H9 (cell line): ENCODE data around the gene RNPEP. TPM values are rescaled to one million over a fixed set of nuclear protein-coding genes. Genes with fewer than 3 reads are reported as not detected.

ENCODE experiments used
- DNase-seq: peaks from one replicate; pipeline ENCODE4 v3.0.0-alpha.2; 2017
- H2AFZ ChIP-seq: one replicate; pipeline ENCODE4 v1.6.1; 2013; ENCODE audit warnings: mild to moderate bottlenecking, low read length, control low read depth, moderate library complexity
- H2AK5ac ChIP-seq: 2 replicates; pipeline ENCODE4 v1.6.1; 2013; ENCODE audit warnings: low read length, control low read depth, mixed read lengths; ENCODE audit not compliant: insufficient read length
- H2BK120ac ChIP-seq: one replicate; pipeline ENCODE4 v1.6.1; 2013; ENCODE audit warnings: low read depth, mild to moderate bottlenecking, low read length, control low read depth, inconsistent platforms; ENCODE audit not compliant: poor library complexity, severe bottlenecking
- H2BK12ac ChIP-seq: 2 replicates; pipeline ENCODE4 v1.6.1; 2013; ENCODE audit warnings: low read length, control low read depth, mixed read lengths, low read depth; ENCODE audit not compliant: insufficient read length
- H2BK15ac ChIP-seq: 2 replicates; pipeline ENCODE4 v1.6.1; 2013; ENCODE audit warnings: low read depth, low read length, control low read depth
- H2BK20ac ChIP-seq: one replicate; pipeline ENCODE4 v1.6.1; 2013; ENCODE audit warnings: low read depth, mild to moderate bottlenecking, low read length, control low read depth, inconsistent platforms; ENCODE audit not compliant: poor library complexity, severe bottlenecking
- H2BK5ac ChIP-seq: 2 replicates; pipeline ENCODE4 v1.6.1; 2013; ENCODE audit warnings: low read length, control low read depth, mixed read lengths; ENCODE audit not compliant: insufficient read length
- H3K14ac ChIP-seq: 2 replicates; pipeline ENCODE4 v1.6.1; 2013; ENCODE audit warnings: low read length, control low read depth; ENCODE audit not compliant: insufficient read depth
- H3K18ac ChIP-seq: 2 replicates; pipeline ENCODE4 v1.6.1; 2013; ENCODE audit warnings: low read depth, mild to moderate bottlenecking, mixed read lengths, low read length, control low read depth; ENCODE audit not compliant: insufficient read length
- H3K23ac ChIP-seq: 2 replicates; pipeline ENCODE4 v1.6.1; 2013; ENCODE audit warnings: low read length, control low read depth, mixed read lengths, low read depth; ENCODE audit not compliant: insufficient read length
- H3K23me2 ChIP-seq: 2 replicates; pipeline ENCODE4 v1.6.1; 2013; ENCODE audit warnings: low read depth, mild to moderate bottlenecking, mixed read lengths, low read length, control low read depth; ENCODE audit not compliant: insufficient read length, poor library complexity, severe bottlenecking
- H3K27ac ChIP-seq: 2 replicates; pipeline ENCODE4 v1.5.1; 2013; ENCODE audit warnings: low read length, control low read depth, mixed read lengths, low read depth; ENCODE audit not compliant: insufficient read length
- H3K27me3 ChIP-seq: 2 replicates; pipeline ENCODE4 v1.6.1; 2013; ENCODE audit warnings: low read length, control low read depth, inconsistent platforms; ENCODE audit not compliant: insufficient read depth
- H3K4ac ChIP-seq: 2 replicates; pipeline ENCODE4 v1.6.1; 2013; ENCODE audit warnings: low read depth, mild to moderate bottlenecking, control low read depth, inconsistent platforms, low read length, moderate library complexity
- H3K4me1 ChIP-seq: 2 replicates; pipeline ENCODE4 v1.6.1; 2013; ENCODE audit warnings: low read length, control low read depth, inconsistent platforms; ENCODE audit not compliant: insufficient read depth
- H3K4me2 ChIP-seq: 2 replicates; pipeline ENCODE4 v1.6.1; 2013; ENCODE audit warnings: low read length, control low read depth, mixed read lengths; ENCODE audit not compliant: insufficient read length, insufficient read depth
- H3K56ac ChIP-seq: 2 replicates; pipeline ENCODE4 v1.6.1; 2013; ENCODE audit warnings: low read depth, mild to moderate bottlenecking, mixed read lengths, low read length, control low read depth; ENCODE audit not compliant: insufficient read length
- H3K79me1 ChIP-seq: 2 replicates; pipeline ENCODE4 v1.6.1; 2013; ENCODE audit warnings: low read depth, mild to moderate bottlenecking, moderate library complexity, low read length, control low read depth, inconsistent platforms; ENCODE audit not compliant: insufficient read depth, poor library complexity, severe bottlenecking
- H3K79me2 ChIP-seq: 2 replicates; pipeline ENCODE4 v1.6.1; 2013; ENCODE audit warnings: low read length, control low read depth, inconsistent platforms; ENCODE audit not compliant: insufficient read depth
- H3K9ac ChIP-seq: 2 replicates; pipeline ENCODE4 v1.6.1; 2013; ENCODE audit warnings: low read length, control low read depth, mixed read lengths; ENCODE audit not compliant: insufficient read length; ENCODE audit errors: extremely low read depth
- H3K9me3 ChIP-seq: one replicate; pipeline ENCODE4 v1.6.1; 2013; ENCODE audit warnings: low read depth, low read length, inconsistent platforms; ENCODE audit not compliant: control insufficient read depth
- H3T11ph ChIP-seq: one replicate; pipeline ENCODE4 v1.6.1; 2013; ENCODE audit warnings: mild to moderate bottlenecking, low read length, control low read depth, inconsistent platforms
- H4K20me1 ChIP-seq: one replicate; pipeline ENCODE4 v1.6.1; 2013; ENCODE audit not compliant: control insufficient read depth, insufficient read length, insufficient read depth
- H4K5ac ChIP-seq: 2 replicates; pipeline ENCODE4 v1.6.1; 2013; ENCODE audit warnings: low read depth, mild to moderate bottlenecking, mixed read lengths, low read length, control low read depth; ENCODE audit not compliant: insufficient read length
- H4K8ac ChIP-seq: replicated peaks from 2 replicates; pipeline ENCODE4 v1.6.1; 2013; ENCODE audit warnings: low read length, control low read depth, mixed read lengths, low read depth; ENCODE audit not compliant: insufficient read length
- H4K91ac ChIP-seq: 2 replicates; pipeline ENCODE4 v1.6.1; 2013; ENCODE audit warnings: low read depth, mild to moderate bottlenecking, moderate library complexity, mixed read lengths, low read length, control low read depth; ENCODE audit not compliant: insufficient read length
- H3K27ac Mint-ChIP-seq, 3 experiments: 2 replicates in 2 of 3; 3 replicates in 1 of 3; pipeline ENCODE4 v1.8.0; 2020 to 2021; ENCODE audit warnings: mixed read lengths in 3 of 3, mild to moderate bottlenecking in 1 of 3, moderate library complexity in 1 of 3
- H3K27me3 Mint-ChIP-seq: 2 replicates; pipeline ENCODE4 v1.8.0; 2021; ENCODE audit warnings: low read depth, mild to moderate bottlenecking, moderate library complexity, mixed read lengths
- H3K36me3 Mint-ChIP-seq, 3 experiments: 2 replicates in 2 of 3; 3 replicates in 1 of 3; pipeline ENCODE4 v1.8.0; 2020 to 2021; ENCODE audit warnings: low read depth in 3 of 3, mixed read lengths in 3 of 3; ENCODE audit not compliant: insufficient read depth in 1 of 3
- H3K4me1 Mint-ChIP-seq, 2 experiments: 2 replicates each; pipeline ENCODE4 v1.8.0; 2020; ENCODE audit warnings: mixed read lengths in 2 of 2
- H3K4me3 Mint-ChIP-seq, 2 experiments: 2 replicates in 1 of 2; 3 replicates in 1 of 2; pipeline ENCODE4 v1.8.0; 2020 to 2021; ENCODE audit warnings: mild to moderate bottlenecking in 2 of 2, mixed read lengths in 2 of 2, moderate library complexity in 1 of 2
- H3K9me3 Mint-ChIP-seq, 2 experiments: 2 replicates in 1 of 2; 3 replicates in 1 of 2; pipeline ENCODE4 v1.8.0; 2020; ENCODE audit warnings: mild to moderate bottlenecking in 2 of 2, mixed read lengths in 2 of 2, moderate library complexity in 1 of 2
- WGBS: extraction: QIAGEN DNeasy Blood & Tissue Kit; methylation state at CpG from one replicate; pipeline ENCODE4 v1.1.7; 2013; ENCODE audit warnings: missing lambda C conversion rate, low lambda C conversion rate, mixed read lengths; ENCODE audit not compliant: insufficient read length; ENCODE audit errors: extremely low coverage; 5-methylcytosine and 5-hydroxymethylcytosine counted together
- total RNA-seq: library from RNA; stranded (reverse); gene quantifications from 2 replicates; pipeline ENCODE4 v1.2.1, GENCODE V29; 2021
- TF ChIP-seq, protein P1 (sequence below): fragments of 200-600 bp; sonication (generic); conservative IDR thresholded peaks from 3 replicates; pipeline ENCODE4 v1.8.0; 2021; ENCODE audit warnings: antibody characterized with exemption, mild to moderate bottlenecking

RNPEP gene
- total RNA-seq, 1 experiment from 2014 or later, result 49.9 TPM

DNA sequence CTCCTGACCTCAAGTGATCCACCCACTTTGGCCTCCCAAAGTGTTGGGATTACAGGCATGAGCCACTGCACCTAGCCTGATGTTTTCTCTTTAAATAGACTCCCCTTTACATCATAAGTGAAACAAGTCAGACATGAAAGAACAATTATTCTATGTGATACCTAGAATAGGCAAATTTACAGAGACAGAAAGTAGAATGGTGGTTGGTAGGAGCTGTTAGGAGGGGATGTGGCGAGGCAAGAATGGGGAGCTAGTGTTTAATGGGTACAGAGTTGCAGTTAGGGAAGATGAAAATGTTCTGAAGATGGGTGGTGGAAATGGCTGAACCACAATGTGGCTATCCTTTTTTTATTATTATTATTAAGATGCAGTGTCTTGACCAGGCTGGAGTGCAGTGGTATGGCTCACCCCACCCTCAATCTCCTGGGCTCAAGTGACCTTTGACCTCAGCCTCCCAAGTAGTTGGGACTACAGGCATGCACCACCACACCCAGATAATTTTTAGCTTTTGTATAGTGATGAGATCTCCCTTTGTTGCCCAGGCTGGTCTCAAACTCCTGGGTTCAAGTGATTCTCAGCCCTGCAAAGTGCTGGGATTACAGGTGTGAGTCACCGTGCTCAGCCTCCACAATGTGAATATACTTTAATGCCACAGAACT is 56.4 kb downstream of the RNPEP start:
- no peak overlapping the region for H3K14ac ChIP-seq
- Mint-ChIP-seq H3K4me3 (no peak overlapping the region), H3K27ac (no peak overlapping the region), H3K27me3 (no peaks in the 10 kb centered on the region), H3K4me1 (peaks cover 4 to 6% of the 10 kb centered on the region in 2 experiments; a peak in 3 of 4 replicates), H3K9me3 (no peaks in the 10 kb centered on the region), H3K36me3 (no peaks in the 10 kb centered on the region)
- H3K18ac ChIP-seq, result no peak overlapping the region
- H3K4me1 ChIP-seq, result no peaks in the 10 kb centered on the region; the same call in none of the 2 replicates
- no CpG with 5 or more reads among the region's 2 CpGs for WGBS
- no peaks in the 10 kb centered on the region for H3K9me3 ChIP-seq
- no peak overlapping the region for H4K5ac ChIP-seq
- no peak overlapping the region for H3K56ac ChIP-seq
- H3K27ac ChIP-seq, result no peak overlapping the region
- H4K20me1 ChIP-seq, result no peaks in the 10 kb centered on the region
- H3K23me2 ChIP-seq, result no peaks in the 10 kb centered on the region
- no peaks in the 10 kb centered on the region; the same call in 1 of the 2 replicates for H3K27me3 ChIP-seq
- no peak overlapping the region for H2BK120ac ChIP-seq
- H3K4me2 ChIP-seq, result no peak overlapping the region
- H3K79me1 ChIP-seq, result no peaks in the 10 kb centered on the region
- H2BK5ac ChIP-seq, result no peak overlapping the region
- H2AFZ ChIP-seq, result no peak overlapping the region
- H4K8ac ChIP-seq, result no peak overlapping the region
- H4K91ac ChIP-seq, result no peak overlapping the region
- no peak overlapping the region for H3K9ac ChIP-seq
- H3K4ac ChIP-seq, result no peak overlapping the region
- no peak overlapping the region for H3K23ac ChIP-seq
- no peak overlapping the region for H2BK20ac ChIP-seq
- H2BK12ac ChIP-seq, result no peak overlapping the region
- H3T11ph ChIP-seq, result no peak overlapping the region
- no peak overlapping the region for H2BK15ac ChIP-seq
- H2AK5ac ChIP-seq, result no peak overlapping the region
- DNase-seq, result no peak
- H3K79me2 ChIP-seq, result no peaks in the 10 kb centered on the region
- TF ChIP-seq, protein P1, sequence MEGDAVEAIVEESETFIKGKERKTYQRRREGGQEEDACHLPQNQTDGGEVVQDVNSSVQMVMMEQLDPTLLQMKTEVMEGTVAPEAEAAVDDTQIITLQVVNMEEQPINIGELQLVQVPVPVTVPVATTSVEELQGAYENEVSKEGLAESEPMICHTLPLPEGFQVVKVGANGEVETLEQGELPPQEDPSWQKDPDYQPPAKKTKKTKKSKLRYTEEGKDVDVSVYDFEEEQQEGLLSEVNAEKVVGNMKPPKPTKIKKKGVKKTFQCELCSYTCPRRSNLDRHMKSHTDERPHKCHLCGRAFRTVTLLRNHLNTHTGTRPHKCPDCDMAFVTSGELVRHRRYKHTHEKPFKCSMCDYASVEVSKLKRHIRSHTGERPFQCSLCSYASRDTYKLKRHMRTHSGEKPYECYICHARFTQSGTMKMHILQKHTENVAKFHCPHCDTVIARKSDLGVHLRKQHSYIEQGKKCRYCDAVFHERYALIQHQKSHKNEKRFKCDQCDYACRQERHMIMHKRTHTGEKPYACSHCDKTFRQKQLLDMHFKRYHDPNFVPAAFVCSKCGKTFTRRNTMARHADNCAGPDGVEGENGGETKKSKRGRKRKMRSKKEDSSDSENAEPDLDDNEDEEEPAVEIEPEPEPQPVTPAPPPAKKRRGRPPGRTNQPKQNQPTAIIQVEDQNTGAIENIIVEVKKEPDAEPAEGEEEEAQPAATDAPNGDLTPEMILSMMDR, result no peak
